ENCODE measurements around the gene KRTAP12-1.

KRTAP12-1 gene

DNA sequence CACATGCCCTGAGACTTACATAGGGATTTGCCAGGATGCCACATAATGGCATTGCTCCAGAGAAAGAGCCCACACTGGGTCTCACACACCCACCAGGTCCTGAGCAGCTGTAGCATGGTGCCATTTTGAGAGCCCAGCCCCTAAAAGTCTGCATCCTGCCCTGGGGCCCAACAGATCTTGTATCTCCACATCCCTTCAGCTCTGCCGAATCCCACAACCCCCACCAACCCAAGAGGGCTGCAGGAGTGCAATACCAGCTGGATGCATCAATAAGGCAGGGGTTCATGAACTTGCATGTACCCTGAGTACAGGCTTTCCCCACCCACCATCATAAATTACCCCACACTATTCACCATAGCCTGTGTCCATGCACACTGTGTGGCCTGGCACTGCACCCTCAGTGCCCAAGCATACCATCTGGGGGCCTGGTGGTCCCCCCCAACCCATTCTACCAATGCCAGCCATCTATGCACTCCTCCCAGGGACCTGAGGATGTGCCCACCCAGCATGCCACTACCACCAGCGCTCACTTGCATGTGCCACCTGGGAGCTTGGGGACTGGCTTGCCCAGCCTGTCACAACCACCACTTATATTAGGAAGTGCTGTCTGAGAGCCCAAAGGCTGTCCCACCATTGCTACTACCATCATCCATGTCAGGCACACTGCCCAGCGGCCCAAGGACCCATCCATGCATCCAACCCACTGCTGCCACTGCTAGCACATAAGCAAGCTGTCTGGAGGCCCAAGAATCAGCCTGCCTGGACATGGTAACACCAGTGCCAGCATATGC is 11.1 kb downstream of the KRTAP12-1 start:
- Histone ChIP-seq H3F3A (ENCODE audit: insufficient read depth, low read length) (no peaks in the 10 kb centered on the region), H3K4me2 (ENCODE audit: low read length) (no peak overlapping the region), H3K36me3 (ENCODE audit: insufficient read depth, low read length) (no peaks in the 10 kb centered on the region; the same call in 1 of the 2 replicates), H3K9me2 (ENCODE audit: low read depth, low read length) (no peaks in the 10 kb centered on the region), H3K4me3 (ENCODE audit: low read depth, low read length, poor library complexity, severe bottlenecking) (no peak overlapping the region), H3K9me3 (ENCODE audit: low read length) (no peaks in the 10 kb centered on the region), H3K27me3 (ENCODE audit: insufficient read depth, low read length) (no peaks in the 10 kb centered on the region; the same call in 1 of the 2 replicates), H3K27ac (ENCODE audit: low read depth, low read length, poor library complexity, severe bottlenecking) (no peak overlapping the region), H2AFZ (ENCODE audit: low read length) (no peak overlapping the region), H3K9ac (ENCODE audit: low read length) (no peak overlapping the region), H3K79me2 (ENCODE audit: insufficient read depth, low read length) (no peaks in the 10 kb centered on the region), H4K20me1 (ENCODE audit: insufficient read depth, low read length) (no peaks in the 10 kb centered on the region), H3K4me1 (ENCODE audit: insufficient read depth, low read length, severe bottlenecking) (no peaks in the 10 kb centered on the region)
- TF ChIP-seq, protein P1, sequence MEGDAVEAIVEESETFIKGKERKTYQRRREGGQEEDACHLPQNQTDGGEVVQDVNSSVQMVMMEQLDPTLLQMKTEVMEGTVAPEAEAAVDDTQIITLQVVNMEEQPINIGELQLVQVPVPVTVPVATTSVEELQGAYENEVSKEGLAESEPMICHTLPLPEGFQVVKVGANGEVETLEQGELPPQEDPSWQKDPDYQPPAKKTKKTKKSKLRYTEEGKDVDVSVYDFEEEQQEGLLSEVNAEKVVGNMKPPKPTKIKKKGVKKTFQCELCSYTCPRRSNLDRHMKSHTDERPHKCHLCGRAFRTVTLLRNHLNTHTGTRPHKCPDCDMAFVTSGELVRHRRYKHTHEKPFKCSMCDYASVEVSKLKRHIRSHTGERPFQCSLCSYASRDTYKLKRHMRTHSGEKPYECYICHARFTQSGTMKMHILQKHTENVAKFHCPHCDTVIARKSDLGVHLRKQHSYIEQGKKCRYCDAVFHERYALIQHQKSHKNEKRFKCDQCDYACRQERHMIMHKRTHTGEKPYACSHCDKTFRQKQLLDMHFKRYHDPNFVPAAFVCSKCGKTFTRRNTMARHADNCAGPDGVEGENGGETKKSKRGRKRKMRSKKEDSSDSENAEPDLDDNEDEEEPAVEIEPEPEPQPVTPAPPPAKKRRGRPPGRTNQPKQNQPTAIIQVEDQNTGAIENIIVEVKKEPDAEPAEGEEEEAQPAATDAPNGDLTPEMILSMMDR (IDR thresholded peaks at IDR 0.05; ENCODE audit: low read length) = no peak
- no peak for TF ChIP-seq EZH2 (IDR thresholded peaks at IDR 0.05; ENCODE audit: borderline replicate concordance, low read length)

DNA sequence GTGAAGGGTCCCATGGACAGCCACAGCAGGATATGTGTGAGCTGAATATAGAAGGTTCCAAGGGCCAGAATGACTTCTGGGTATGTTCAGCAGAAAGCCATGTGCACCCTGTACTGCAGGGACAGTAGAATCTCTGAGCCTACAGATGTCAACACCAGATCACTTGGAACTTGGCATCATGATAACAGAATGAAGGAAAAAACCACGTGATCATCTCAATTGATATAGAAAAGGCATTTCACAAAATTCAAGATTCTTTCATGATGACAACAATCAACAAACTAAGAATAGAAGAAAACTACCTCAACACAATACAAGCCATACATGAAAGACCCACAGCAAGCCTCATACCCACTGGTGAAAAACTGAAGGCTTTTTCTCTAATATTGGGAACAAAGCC is 14.4 kb downstream of the KRTAP12-1 start:
- Histone ChIP-seq H3K9me2 (ENCODE audit: low read depth, low read length) (no peaks in the 10 kb centered on the region), H3K27ac (ENCODE audit: low read depth, low read length, poor library complexity, severe bottlenecking) (no peak overlapping the region), H3K79me2 (ENCODE audit: insufficient read depth, low read length) (no peaks in the 10 kb centered on the region), H3K27me3 (ENCODE audit: insufficient read depth, low read length) (no peaks in the 10 kb centered on the region; the same call in 1 of the 2 replicates), H3K9me3 (ENCODE audit: low read length) (no peaks in the 10 kb centered on the region), H3K9ac (ENCODE audit: low read length) (no peak overlapping the region), H3F3A (ENCODE audit: insufficient read depth, low read length) (no peaks in the 10 kb centered on the region), H2AFZ (ENCODE audit: low read length) (no peak overlapping the region), H4K20me1 (ENCODE audit: insufficient read depth, low read length) (no peaks in the 10 kb centered on the region), H3K4me2 (ENCODE audit: low read length) (no peak overlapping the region), H3K4me1 (ENCODE audit: insufficient read depth, low read length, severe bottlenecking) (no peaks in the 10 kb centered on the region), H3K4me3 (ENCODE audit: low read depth, low read length, poor library complexity, severe bottlenecking) (no peak overlapping the region), H3K36me3 (ENCODE audit: insufficient read depth, low read length) (no peaks in the 10 kb centered on the region)
- TF ChIP-seq, protein P1 (IDR thresholded peaks at IDR 0.05; ENCODE audit: low read length) = no peak
- TF ChIP-seq EZH2 (IDR thresholded peaks at IDR 0.05; ENCODE audit: borderline replicate concordance, low read length) = no peak

DNA sequence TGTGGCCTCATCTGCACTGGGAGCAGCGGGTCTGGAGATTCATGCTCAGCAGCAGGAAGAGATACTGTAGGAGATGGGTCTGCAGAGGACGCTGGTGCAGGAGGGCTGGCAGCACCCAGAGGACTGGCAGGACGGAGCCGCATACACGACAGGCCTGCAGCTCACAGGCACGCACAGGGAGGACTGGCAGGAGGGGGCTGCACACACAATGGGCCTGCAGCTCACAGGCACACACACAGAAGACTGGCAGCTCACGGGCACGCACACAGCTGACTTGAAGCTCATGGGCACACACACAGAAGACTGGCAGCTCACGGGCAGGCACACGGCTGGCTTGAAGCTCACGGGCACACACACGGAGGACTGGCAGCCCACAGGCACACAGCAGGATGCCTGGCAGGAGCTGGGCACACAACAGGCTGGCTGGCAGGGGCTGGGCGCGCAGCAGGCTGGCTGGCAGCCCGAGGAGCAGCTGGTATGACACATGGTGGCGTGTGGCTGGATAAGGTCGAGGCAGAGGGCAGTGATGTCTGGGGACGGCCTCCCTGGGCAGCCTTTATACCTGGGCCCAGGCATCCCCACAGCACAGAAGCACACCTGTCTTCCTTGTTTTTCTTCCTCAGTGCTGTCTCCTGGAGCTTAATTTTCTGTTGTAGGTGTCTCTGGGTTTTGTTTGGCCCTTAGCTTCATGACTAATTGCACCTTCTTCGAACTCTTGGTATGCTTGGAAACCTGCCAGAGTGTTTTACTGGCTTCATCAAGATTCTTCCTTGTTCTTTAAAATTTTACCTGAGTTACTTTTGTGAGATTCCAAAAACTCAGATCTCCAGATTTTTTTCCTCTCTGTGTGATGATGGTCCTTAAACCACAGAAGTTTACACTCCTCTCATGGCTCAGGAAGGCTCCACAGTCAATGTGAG is 15.3 kb downstream of the KRTAP12-1 start, which contains the start of gene KRTAP12-2:
Gene KRTAP12-2 (minus strand): TSS at position 527 of the 920 bp plus-strand sequence. CDS start 41 bp downstream, at position 486.
- no peak within 1 kb of the TSS for H3K27ac ChIP-seq (ENCODE audit: low read depth, low read length, poor library complexity, severe bottlenecking)
- H3K9me3 ChIP-seq (ENCODE audit: low read length) = no peaks in the 10 kb centered on the region
- H3K27me3 ChIP-seq (ENCODE audit: insufficient read depth, low read length) = no peaks in the 10 kb centered on the region; the same call in 1 of the 2 replicates
- H3K4me2 ChIP-seq (ENCODE audit: low read length) = no peak within 1 kb of the TSS
- TF ChIP-seq EZH2 (IDR thresholded peaks at IDR 0.05; ENCODE audit: borderline replicate concordance, low read length) = no peak
- TF ChIP-seq, protein P1 (IDR thresholded peaks at IDR 0.05; ENCODE audit: low read length) = no peak
- H3K4me3 ChIP-seq (ENCODE audit: low read depth, low read length, poor library complexity, severe bottlenecking) = no peak within 1 kb of the TSS
- no peak within 1 kb of the TSS for H2AFZ ChIP-seq (ENCODE audit: low read length)
- no peaks in the 10 kb centered on the region for H3K9me2 ChIP-seq (ENCODE audit: low read depth, low read length)
- no peaks in the 10 kb centered on the region for H3K4me1 ChIP-seq (ENCODE audit: insufficient read depth, low read length, severe bottlenecking)
- H3K36me3 ChIP-seq (ENCODE audit: insufficient read depth, low read length) = no peaks in the 10 kb centered on the region
- no peaks in the 10 kb centered on the region for H3F3A ChIP-seq (ENCODE audit: insufficient read depth, low read length)
- H3K79me2 ChIP-seq (ENCODE audit: insufficient read depth, low read length) = no peaks in the 10 kb centered on the region
- H3K9ac ChIP-seq (ENCODE audit: low read length) = no peak within 1 kb of the TSS
- H4K20me1 ChIP-seq (ENCODE audit: insufficient read depth, low read length) = no peaks in the 10 kb centered on the region

All from OCI-LY1 (cell line).